HUES48 (cell line): ENCODE data around the gene KRT85.

Experiments used
- H3K27ac ChIP-seq: one replicate; pipeline ENCODE4 v1.7.0; 2013; ENCODE audit warnings: low read depth, low read length, inconsistent platforms
- H3K27me3 ChIP-seq: 2 replicates; pipeline ENCODE4 v1.6.1; 2013; ENCODE audit warnings: mild to moderate bottlenecking, low read length; ENCODE audit not compliant: control insufficient read depth, insufficient read depth
- H3K36me3 ChIP-seq: 2 replicates; pipeline ENCODE4 v1.6.1; 2013; ENCODE audit warnings: low read length; ENCODE audit not compliant: control insufficient read depth, insufficient read depth
- H3K4me1 ChIP-seq: 2 replicates; pipeline ENCODE4 v1.6.1; 2013; ENCODE audit warnings: mild to moderate bottlenecking, low read length; ENCODE audit not compliant: control insufficient read depth, insufficient read depth
- H3K4me3 ChIP-seq: 2 replicates; pipeline ENCODE4 v1.5.1; 2013; ENCODE audit warnings: mild to moderate bottlenecking, low read depth, low read length
- H3K9ac ChIP-seq: 2 replicates; pipeline ENCODE4 v1.6.1; 2013; ENCODE audit warnings: mild to moderate bottlenecking, low read depth, low read length, moderate library complexity
- H3K9me3 ChIP-seq: 2 replicates; pipeline ENCODE4 v1.6.1; 2013; ENCODE audit warnings: low read length; ENCODE audit not compliant: control insufficient read depth, insufficient read depth

KRT85 gene

GRCh38 chr12:52364901-52365489 is 2.3 kb downstream of the KRT85 start:
- no peak overlapping the region for H3K4me3 ChIP-seq
- H3K36me3 ChIP-seq = no peaks in the 10 kb centered on the region
- H3K9me3 ChIP-seq = no peaks in the 10 kb centered on the region
- no peak overlapping the region for H3K27ac ChIP-seq
- no peak overlapping the region for H3K9ac ChIP-seq
- no peaks in the 10 kb centered on the region for H3K4me1 ChIP-seq
- no peaks in the 10 kb centered on the region; the same call in 1 of the 2 replicates for H3K27me3 ChIP-seq

GRCh38 chr12:52364061-52364460 is 3.2 kb downstream of the KRT85 start:
- Histone ChIP-seq H3K9me3 (no peaks in the 10 kb centered on the region), H3K27ac (no peak overlapping the region), H3K27me3 (no peaks in the 10 kb centered on the region; the same call in 1 of the 2 replicates), H3K36me3 (no peaks in the 10 kb centered on the region), H3K4me3 (no peak overlapping the region), H3K9ac (no peak overlapping the region), H3K4me1 (no peaks in the 10 kb centered on the region)

GRCh38 chr12:52363111-52363679 is 4.1 kb downstream of the KRT85 start:
- no peaks in the 10 kb centered on the region; the same call in 1 of the 2 replicates for H3K27me3 ChIP-seq
- no peaks in the 10 kb centered on the region for H3K4me1 ChIP-seq
- H3K4me3 ChIP-seq = no peak overlapping the region

GRCh38 chr12:52362118-52362726 is 5.1 kb downstream of the KRT85 start:
- Histone ChIP-seq H3K36me3 (no peaks in the 10 kb centered on the region), H3K27ac (no peak overlapping the region), H3K9ac (no peak overlapping the region), H3K27me3 (no peaks in the 10 kb centered on the region; the same call in 1 of the 2 replicates), H3K4me3 (no peak overlapping the region), H3K9me3 (no peaks in the 10 kb centered on the region), H3K4me1 (no peaks in the 10 kb centered on the region)

More at GRCh38 chr12:52363111-52363679, 4.1 kb downstream of the KRT85 start:
- Histone ChIP-seq H3K27ac (no peak overlapping the region), H3K36me3 (no peaks in the 10 kb centered on the region), H3K9ac (no peak overlapping the region), H3K9me3 (no peaks in the 10 kb centered on the region)

- no peaks in the 10 kb centered on the region; the same call in 1 of the 2 replicates for H3K27me3 ChIP-seq
- H3K4me3 ChIP-seq = no peak overlapping the region
- H3K36me3 ChIP-seq = no peaks in the 10 kb centered on the region
- no peaks in the 10 kb centered on the region for H3K4me1 ChIP-seq
- H3K27ac ChIP-seq = no peak overlapping the region
- no peaks in the 10 kb centered on the region for H3K9me3 ChIP-seq
- H3K9ac ChIP-seq = no peak overlapping the region
These were observed 5.7 kb downstream of the KRT85 start for GRCh38 chr12:52361553-52361952.

GRCh38 chr12:52360663-52361271 is 6.5 kb downstream of the KRT85 start:
- H3K4me1 ChIP-seq = no peaks in the 10 kb centered on the region
- H3K9me3 ChIP-seq = no peaks in the 10 kb centered on the region
- no peak overlapping the region for H3K9ac ChIP-seq
- H3K4me3 ChIP-seq = no peak overlapping the region
- no peaks in the 10 kb centered on the region; the same call in 1 of the 2 replicates for H3K27me3 ChIP-seq
- no peak overlapping the region for H3K27ac ChIP-seq
- H3K36me3 ChIP-seq = no peaks in the 10 kb centered on the region

GRCh38 chr12:52360106-52360662 is 7.1 kb downstream of the KRT85 start:
- Histone ChIP-seq H3K4me3 (no peak overlapping the region), H3K36me3 (no peaks in the 10 kb centered on the region), H3K27ac (no peak overlapping the region), H3K27me3 (no peaks in the 10 kb centered on the region; the same call in 1 of the 2 replicates), H3K4me1 (no peaks in the 10 kb centered on the region), H3K9me3 (no peaks in the 10 kb centered on the region), H3K9ac (no peak overlapping the region)

- no peaks in the 10 kb centered on the region for H3K4me1 ChIP-seq
- no peak overlapping the region for H3K27ac ChIP-seq
- H3K4me3 ChIP-seq = no peak overlapping the region
- no peaks in the 10 kb centered on the region for H3K9me3 ChIP-seq
- H3K27me3 ChIP-seq = no peaks in the 10 kb centered on the region
- H3K9ac ChIP-seq = no peak overlapping the region
- no peaks in the 10 kb centered on the region for H3K36me3 ChIP-seq
These were observed 7.6 kb downstream of the KRT85 start for GRCh38 chr12:52359621-52360061.

GRCh38 chr12:52358575-52359350 is 8.5 kb downstream of the KRT85 start:
- Histone ChIP-seq H3K27ac (no peak overlapping the region), H3K4me3 (no peak overlapping the region)

GRCh38 chr12:52356762-52357580 is 10.3 kb downstream of the KRT85 start:
- Histone ChIP-seq H3K9ac (no peak overlapping the region), H3K27ac (no peak overlapping the region), H3K9me3 (no peaks in the 10 kb centered on the region), H3K4me3 (no peak overlapping the region), H3K27me3 (no peaks in the 10 kb centered on the region), H3K4me1 (no peaks in the 10 kb centered on the region), H3K36me3 (no peaks in the 10 kb centered on the region)

More at GRCh38 chr12:52358575-52359350, 8.5 kb downstream of the KRT85 start:
- H3K9ac ChIP-seq = no peak overlapping the region
- no peaks in the 10 kb centered on the region for H3K9me3 ChIP-seq
- H3K36me3 ChIP-seq = no peaks in the 10 kb centered on the region
- H3K4me1 ChIP-seq = no peaks in the 10 kb centered on the region
- no peaks in the 10 kb centered on the region for H3K27me3 ChIP-seq
